Stimulated activated naive B cell treated with anti-CD40 and anti-IgM and Interleukin-4, amounts not matched to agents 10 μg/mL and 1 μg/mL and 100 μg/mL, for 72 hours (primary cell): ENCODE measurements around the gene MCM9.

Experiments used
- ATAC-seq, 2 donors: fragments of 150-1000 bp; cut with Tn5 transposase; replicated peaks; 2 replicates each; pipeline ENCODE4 v1.10.0; 2021; ENCODE audit warnings: moderate library complexity in 1 of 2
- DNase-seq: peaks from one replicate; pipeline ENCODE4 v3.0.0; 2021
- H3K27ac Mint-ChIP-seq: one replicate; pipeline ENCODE4 v1.8.0; 2022; ENCODE audit warnings: mild to moderate bottlenecking, mixed read lengths
- H3K27me3 Mint-ChIP-seq, 2 donors: one replicate each; pipeline ENCODE4 v1.8.0; 2022; ENCODE audit warnings: mixed read lengths in 2 of 2
- H3K36me3 Mint-ChIP-seq, 2 donors: one replicate each; pipeline ENCODE4 v1.8.0; 2022; ENCODE audit warnings: mixed read lengths in 2 of 2, mild to moderate bottlenecking in 1 of 2
- H3K4me1 Mint-ChIP-seq, 2 donors: one replicate each; pipeline ENCODE4 v1.8.0; 2022; ENCODE audit warnings: mixed read lengths in 2 of 2, mild to moderate bottlenecking in 1 of 2
- H3K4me3 Mint-ChIP-seq, 2 donors: one replicate each; pipeline ENCODE4 v1.8.0; 2022; ENCODE audit warnings: mild to moderate bottlenecking in 2 of 2, mixed read lengths in 2 of 2, moderate library complexity in 1 of 2
- H3K9me3 Mint-ChIP-seq, 2 donors: one replicate each; pipeline ENCODE4 v1.8.0; 2022; ENCODE audit warnings: mixed read lengths in 2 of 2, mild to moderate bottlenecking in 1 of 2

The MCM9 gene

GRCh38 chr6:118952683-118953082 is 17.7 kb upstream of the MCM9 start:
- Mint-ChIP-seq H3K4me1 (no peaks in the 10 kb centered on the region), H3K4me3 (no peak overlapping the region), H3K36me3 (no peaks in the 10 kb centered on the region), H3K27ac (no peak overlapping the region), H3K9me3 (peaks cover 0 to 1% of the 10 kb centered on the region in 2 donors), H3K27me3 (no peaks in the 10 kb centered on the region)
- no peak for DNase-seq
- ATAC-seq: no peak

- Mint-ChIP-seq H3K27ac (no peak overlapping the region), H3K27me3 (no peaks in the 10 kb centered on the region), H3K9me3 (peaks cover 21 to 22% of the 10 kb centered on the region in 2 donors), H3K4me1 (peaks cover 5 to 9% of the 10 kb centered on the region in 2 donors), H3K4me3 (no peak overlapping the region), H3K36me3 (peaks cover 13 to 16% of the 10 kb centered on the region in 2 donors)
- ATAC-seq (no peak), DNase-seq (no peak)
Observed at GRCh38 chr6:118945217-118945616, 10.3 kb upstream of the MCM9 start.

- ATAC-seq (no peak), DNase-seq (no peak)
- H3K27me3 Mint-ChIP-seq: no peaks in the 10 kb centered on the region
- H3K9me3 Mint-ChIP-seq: peaks cover 13 to 19% of the 10 kb centered on the region in 2 donors
- H3K27ac Mint-ChIP-seq: no peak overlapping the region
- no peak overlapping the region for H3K4me3 Mint-ChIP-seq
- H3K4me1 Mint-ChIP-seq: peaks cover 14 to 34% of the 10 kb centered on the region in 2 donors
- H3K36me3 Mint-ChIP-seq: peaks cover 21 to 33% of the 10 kb centered on the region in 2 donors
Observed at GRCh38 chr6:118940770-118941169, 5.8 kb upstream of the MCM9 start.

- H3K27ac Mint-ChIP-seq: no peak overlapping the region
- ATAC-seq (no peak), DNase-seq (no peak)
- peaks cover 15 to 42% of the 10 kb centered on the region in 2 donors for H3K4me1 Mint-ChIP-seq
- peaks cover 20 to 34% of the 10 kb centered on the region in 2 donors for H3K36me3 Mint-ChIP-seq
- no peaks in the 10 kb centered on the region for H3K27me3 Mint-ChIP-seq
- peaks cover 5 to 12% of the 10 kb centered on the region in 2 donors for H3K9me3 Mint-ChIP-seq
- H3K4me3 Mint-ChIP-seq: no peak overlapping the region
Observed at GRCh38 chr6:118939683-118940082, 4.7 kb upstream of the MCM9 start.

- peak overlapping the region; percentile 93 to 96 for H3K4me3 Mint-ChIP-seq
- DNase-seq (no peak), ATAC-seq (no peak)
- H3K4me1 Mint-ChIP-seq: peaks cover 17 to 50% of the 10 kb centered on the region in 2 donors
- H3K27ac Mint-ChIP-seq: peak overlapping the region; percentile 39
- H3K27me3 Mint-ChIP-seq: no peaks in the 10 kb centered on the region
- H3K36me3 Mint-ChIP-seq: peaks cover 19 to 39% of the 10 kb centered on the region in 2 donors
- peaks cover 0 to 3% of the 10 kb centered on the region in 2 donors for H3K9me3 Mint-ChIP-seq
Observed at GRCh38 chr6:118935978-118936703, 1.2 kb upstream of the MCM9 start.

GRCh38 chr6:118935331-118935668 is 341 bp upstream of the MCM9 start:
- H3K4me3 Mint-ChIP-seq: peak overlapping the region; percentile 93 to 96
- H3K4me1 Mint-ChIP-seq: peaks cover 12 to 42% of the 10 kb centered on the region in 2 donors
- ATAC-seq (no peak), DNase-seq (no peak)
- peaks cover 0 to 3% of the 10 kb centered on the region in 2 donors for H3K9me3 Mint-ChIP-seq
- peak overlapping the region; percentile 98 for H3K27ac Mint-ChIP-seq
- no peaks in the 10 kb centered on the region for H3K27me3 Mint-ChIP-seq
- H3K36me3 Mint-ChIP-seq: peaks cover 24 to 38% of the 10 kb centered on the region in 2 donors

GRCh38 chr6:118933855-118934460 is 1.0 kb downstream of the MCM9 start:
- DNase-seq: no peak
- Mint-ChIP-seq H3K9me3 (peaks cover 0 to 3% of the 10 kb centered on the region in 2 donors), H3K36me3 (peaks cover 24 to 33% of the 10 kb centered on the region in 2 donors), H3K27me3 (no peaks in the 10 kb centered on the region), H3K27ac (peak overlapping the region; percentile 59), H3K4me1 (peaks cover 10 to 32% of the 10 kb centered on the region in 2 donors), H3K4me3 (peak overlapping the region; percentile 93 to 96)
- ATAC-seq: no peak

- Mint-ChIP-seq H3K36me3 (peaks cover 20 to 29% of the 10 kb centered on the region in 2 donors), H3K27ac (no peak overlapping the region), H3K27me3 (no peaks in the 10 kb centered on the region), H3K4me1 (peaks cover 10 to 31% of the 10 kb centered on the region in 2 donors), H3K9me3 (peaks cover 0 to 3% of the 10 kb centered on the region in 2 donors), H3K4me3 (no peak overlapping the region)
- ATAC-seq: no peak
- DNase-seq: no peak
Observed at GRCh38 chr6:118932421-118932820, 2.5 kb downstream of the MCM9 start.

GRCh38 chr6:118931436-118931835 is 3.5 kb downstream of the MCM9 start:
- H3K27ac Mint-ChIP-seq: no peak overlapping the region
- peaks cover 19 to 23% of the 10 kb centered on the region in 2 donors for H3K36me3 Mint-ChIP-seq
- H3K4me3 Mint-ChIP-seq: no peak overlapping the region
- H3K27me3 Mint-ChIP-seq: no peaks in the 10 kb centered on the region
- H3K9me3 Mint-ChIP-seq: no peaks in the 10 kb centered on the region
- peaks cover 7 to 22% of the 10 kb centered on the region in 2 donors for H3K4me1 Mint-ChIP-seq
- ATAC-seq (no peak), DNase-seq (no peak)

- Mint-ChIP-seq H3K4me3 (no peak overlapping the region), H3K36me3 (peaks cover 21 to 23% of the 10 kb centered on the region in 2 donors), H3K9me3 (no peaks in the 10 kb centered on the region), H3K4me1 (peaks cover 3 to 15% of the 10 kb centered on the region in 2 donors), H3K27ac (no peak overlapping the region), H3K27me3 (no peaks in the 10 kb centered on the region)
- DNase-seq (no peak), ATAC-seq (no peak)
Observed at GRCh38 chr6:118930680-118931079, 4.3 kb downstream of the MCM9 start.

GRCh38 chr6:118923035-118923434 is 11.9 kb downstream of the MCM9 start:
- Mint-ChIP-seq H3K9me3 (no peaks in the 10 kb centered on the region), H3K36me3 (peaks cover 38 to 53% of the 10 kb centered on the region in 2 donors), H3K4me3 (no peak overlapping the region), H3K4me1 (no peaks in the 10 kb centered on the region), H3K27ac (no peak overlapping the region), H3K27me3 (no peaks in the 10 kb centered on the region)
- ATAC-seq: no peak
- DNase-seq: no peak

- peaks cover 34 to 59% of the 10 kb centered on the region in 2 donors for H3K36me3 Mint-ChIP-seq
- no peak overlapping the region for H3K27ac Mint-ChIP-seq
- H3K4me1 Mint-ChIP-seq: no peaks in the 10 kb centered on the region
- ATAC-seq: no peak
- no peaks in the 10 kb centered on the region for H3K27me3 Mint-ChIP-seq
- no peak for DNase-seq
- H3K4me3 Mint-ChIP-seq: no peak overlapping the region
- H3K9me3 Mint-ChIP-seq: no peaks in the 10 kb centered on the region
Observed at GRCh38 chr6:118921084-118921483, 13.9 kb downstream of the MCM9 start.

- ATAC-seq: no peak
- no peaks in the 10 kb centered on the region for H3K27me3 Mint-ChIP-seq
- H3K27ac Mint-ChIP-seq: no peak overlapping the region
- no peak overlapping the region for H3K4me3 Mint-ChIP-seq
- no peaks in the 10 kb centered on the region for H3K9me3 Mint-ChIP-seq
- DNase-seq: no peak
- no peaks in the 10 kb centered on the region for H3K4me1 Mint-ChIP-seq
- peaks cover 39 to 57% of the 10 kb centered on the region in 2 donors for H3K36me3 Mint-ChIP-seq
Observed at GRCh38 chr6:118918329-118918725, 16.6 kb downstream of the MCM9 start.

GRCh38 chr6:118917546-118918328 is 17.2 kb downstream of the MCM9 start:
- Mint-ChIP-seq H3K27me3 (no peaks in the 10 kb centered on the region), H3K9me3 (no peaks in the 10 kb centered on the region), H3K4me1 (no peaks in the 10 kb centered on the region), H3K4me3 (no peak overlapping the region), H3K27ac (no peak overlapping the region), H3K36me3 (peaks cover 37 to 62% of the 10 kb centered on the region in 2 donors)
- ATAC-seq (no peak), DNase-seq (no peak)
